Neural crest cell (in vitro differentiated cells): ENCODE data around the gene CREB5. TPM values are rescaled to one million over a fixed set of nuclear protein-coding genes. Genes with fewer than 3 reads are reported as not detected.

ENCODE experiments used
- DNase-seq: peaks from one replicate; pipeline ENCODE4 v3.0.0; 2021; ENCODE audit warnings: low read depth, mixed read lengths, low spot score
- H3K27ac Mint-ChIP-seq: one replicate; pipeline ENCODE4 v1.8.0; 2021; ENCODE audit warnings: mild to moderate bottlenecking, mixed read lengths; ENCODE audit not compliant: unreplicated experiment
- H3K27me3 Mint-ChIP-seq: 2 replicates; pipeline ENCODE4 v1.8.0; 2021; ENCODE audit warnings: low read depth, mild to moderate bottlenecking, mixed read lengths
- H3K36me3 Mint-ChIP-seq: 2 replicates; pipeline ENCODE4 v1.8.0; 2021; ENCODE audit warnings: low read depth, mild to moderate bottlenecking, mixed read lengths
- H3K4me1 Mint-ChIP-seq: 2 replicates; pipeline ENCODE4 v1.8.0; 2021; ENCODE audit warnings: mixed read lengths
- H3K4me3 Mint-ChIP-seq: one replicate; pipeline ENCODE4 v1.8.0; 2021; ENCODE audit warnings: mild to moderate bottlenecking, mixed read lengths
- H3K9me3 Mint-ChIP-seq: 2 replicates; pipeline ENCODE4 v1.8.0; 2021; ENCODE audit warnings: mixed read lengths
- CTCF ChIP-seq: fragments of 200-600 bp; sonication (generic); conservative IDR thresholded peaks from 2 replicates; pipeline ENCODE4 v1.5.0; 2021; ENCODE audit warnings: antibody characterized with exemption, mild to moderate bottlenecking
- total RNA-seq: library from RNA; stranded (reverse); gene quantifications from 2 replicates; pipeline ENCODE4 v1.2.1, GENCODE V29; 2021

CREB5 gene
- total RNA-seq, 1 donor from 2014 or later: 8.3 TPM

DNA sequence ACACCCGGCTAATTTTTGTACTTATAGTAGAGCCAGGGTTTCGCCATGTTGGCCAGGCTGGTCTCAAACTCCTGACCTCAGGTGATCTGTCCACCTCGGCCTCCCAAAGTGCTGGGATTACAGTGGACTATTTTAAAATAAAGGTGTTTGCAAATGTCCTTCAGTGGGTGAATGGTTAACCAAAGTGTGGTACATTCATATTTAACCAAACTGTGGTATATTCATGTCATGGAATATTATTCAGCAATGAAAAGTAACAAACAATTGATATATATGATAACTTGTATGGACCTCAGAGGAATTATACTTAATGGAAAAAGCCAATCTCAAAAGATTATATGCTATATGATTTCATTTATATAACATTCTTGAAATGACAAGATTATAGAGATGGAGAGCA lies 190.0 kb downstream of the CREB5 start:
- H3K27ac Mint-ChIP-seq: no peak overlapping the region
- H3K4me1 Mint-ChIP-seq: no peaks in the 10 kb centered on the region
- H3K36me3 Mint-ChIP-seq: no peaks in the 10 kb centered on the region
- TF ChIP-seq CTCF: no peak
- peaks cover 2% of the 10 kb centered on the region for H3K9me3 Mint-ChIP-seq
- no peak for DNase-seq
- no peaks in the 10 kb centered on the region for H3K27me3 Mint-ChIP-seq
- no peak overlapping the region for H3K4me3 Mint-ChIP-seq

- Mint-ChIP-seq H3K27ac (no peak overlapping the region), H3K4me1 (no peaks in the 10 kb centered on the region), H3K4me3 (no peak overlapping the region), H3K9me3 (peaks cover 2% of the 10 kb centered on the region), H3K27me3 (no peaks in the 10 kb centered on the region), H3K36me3 (no peaks in the 10 kb centered on the region)
- TF ChIP-seq CTCF: no peak
- no peak for DNase-seq
These were observed 193.2 kb downstream of the CREB5 start for GRCh38 chr7:28605427-28606085.

DNA sequence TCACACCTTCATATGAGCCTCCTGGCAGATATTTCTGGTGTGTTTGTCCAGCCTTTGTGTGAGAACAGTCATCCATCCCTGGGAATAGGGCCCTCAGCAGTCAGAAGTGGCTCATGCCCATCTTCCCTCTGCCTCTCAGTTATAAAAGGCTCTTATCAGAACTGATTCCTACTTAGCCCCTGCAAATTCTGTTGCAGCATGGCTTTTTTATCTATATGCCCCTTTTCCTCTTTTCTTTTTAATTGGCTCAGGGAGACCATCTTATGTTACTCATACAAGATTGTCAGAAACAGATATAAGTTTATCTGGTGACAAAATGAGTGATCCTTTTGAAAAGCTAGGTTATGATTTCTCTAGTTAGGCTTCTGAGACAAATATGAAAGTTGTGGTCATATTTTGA lies 194.1 kb downstream of the CREB5 start:
- Mint-ChIP-seq H3K36me3 (no peaks in the 10 kb centered on the region), H3K4me1 (no peaks in the 10 kb centered on the region), H3K9me3 (peaks cover 1% of the 10 kb centered on the region), H3K4me3 (no peak overlapping the region), H3K27ac (no peak overlapping the region), H3K27me3 (no peaks in the 10 kb centered on the region)
- no peak for DNase-seq
- no peak for TF ChIP-seq CTCF

GRCh38 chr7:28607855-28608193 lies 195.5 kb downstream of the CREB5 start:
- Mint-ChIP-seq H3K4me3 (no peak overlapping the region), H3K9me3 (no peaks in the 10 kb centered on the region), H3K36me3 (no peaks in the 10 kb centered on the region), H3K27ac (no peak overlapping the region), H3K27me3 (no peaks in the 10 kb centered on the region), H3K4me1 (no peaks in the 10 kb centered on the region)
- no peak for TF ChIP-seq CTCF
- DNase-seq: no peak

- H3K36me3 Mint-ChIP-seq: no peaks in the 10 kb centered on the region
- H3K27me3 Mint-ChIP-seq: no peaks in the 10 kb centered on the region
- TF ChIP-seq CTCF: no peak
- H3K27ac Mint-ChIP-seq: no peak overlapping the region
- no peak overlapping the region for H3K4me3 Mint-ChIP-seq
- no peak for DNase-seq
- H3K9me3 Mint-ChIP-seq: no peaks in the 10 kb centered on the region
- H3K4me1 Mint-ChIP-seq: no peaks in the 10 kb centered on the region
These were observed 195.9 kb downstream of the CREB5 start for GRCh38 chr7:28608237-28608656.

GRCh38 chr7:28608731-28609130 lies 196.4 kb downstream of the CREB5 start:
- Mint-ChIP-seq H3K9me3 (no peaks in the 10 kb centered on the region), H3K4me3 (no peak overlapping the region), H3K27ac (no peak overlapping the region), H3K4me1 (no peaks in the 10 kb centered on the region), H3K36me3 (no peaks in the 10 kb centered on the region), H3K27me3 (no peaks in the 10 kb centered on the region)
- no peak for TF ChIP-seq CTCF
- no peak for DNase-seq
